LoVo (cell line): ENCODE results near the gene TMEM169.

Source experiments
- DNase-seq: peaks from one replicate; pipeline ENCODE4 v3.0.0-alpha.2; 2016; ENCODE audit warnings: low spot score

TMEM169 gene

GRCh38 chr2:216081487-216082116 is at the start of gene TMEM169, which contains the start of gene PECR:
TMEM169 (plus strand) TSS chr2:216081919; CDS start chr2:216095964, 14,045 bp downstream.
PECR (minus strand) TSS chr2:216081809; CDS start chr2:216081741, 68 bp downstream.
- DNase-seq: peak; percentile 79

GRCh38 chr2:216031960-216032689 is 49.6 kb upstream of the TMEM169 start:
- no peak for DNase-seq

- no peak for DNase-seq
Observed at GRCh38 chr2:216033403-216033802, 48.3 kb upstream of the TMEM169 start.

- peak; percentile 57 for DNase-seq
Observed at GRCh38 chr2:216034065-216034464, 47.7 kb upstream of the TMEM169 start.

GRCh38 chr2:216039918-216040317 is 41.8 kb upstream of the TMEM169 start:
- no peak for DNase-seq

GRCh38 chr2:216041438-216041837 is 40.3 kb upstream of the TMEM169 start:
- no peak for DNase-seq

- DNase-seq: no peak
Observed at GRCh38 chr2:216043949-216044348, 37.8 kb upstream of the TMEM169 start.

- no peak for DNase-seq
Observed at GRCh38 chr2:216044883-216045486, 36.7 kb upstream of the TMEM169 start.

GRCh38 chr2:216047397-216047796 is 34.3 kb upstream of the TMEM169 start:
- no peak for DNase-seq

GRCh38 chr2:216049452-216049851 is 32.3 kb upstream of the TMEM169 start:
- no peak for DNase-seq

- no peak for DNase-seq
Observed at GRCh38 chr2:216051350-216051749, 30.4 kb upstream of the TMEM169 start.

- DNase-seq: no peak
Observed at GRCh38 chr2:216052420-216052819, 29.3 kb upstream of the TMEM169 start.

- DNase-seq: no peak
Observed at GRCh38 chr2:216055680-216056079, 26.0 kb upstream of the TMEM169 start.

GRCh38 chr2:216056739-216057138 is 25.0 kb upstream of the TMEM169 start:
- DNase-seq: peak; percentile 47

- peak; percentile 70 for DNase-seq
Observed at GRCh38 chr2:216057688-216058193, 24.0 kb upstream of the TMEM169 start.

- no peak for DNase-seq
Observed at GRCh38 chr2:216059233-216059834, 22.4 kb upstream of the TMEM169 start.

GRCh38 chr2:216064014-216064630 is 17.6 kb upstream of the TMEM169 start:
- DNase-seq: no peak

- no peak for DNase-seq
Observed at GRCh38 chr2:216064665-216065064, 17.1 kb upstream of the TMEM169 start.

GRCh38 chr2:216066230-216066629 is 15.5 kb upstream of the TMEM169 start:
- DNase-seq: no peak

- no peak for DNase-seq
Observed at GRCh38 chr2:216069028-216069427, 12.7 kb upstream of the TMEM169 start.

- DNase-seq: no peak
Observed at GRCh38 chr2:216070195-216070594, 11.5 kb upstream of the TMEM169 start.
